ENCODE results near the gene ZBTB47. TPM values are rescaled to one million over a fixed set of nuclear protein-coding genes. Genes with fewer than 3 reads are reported as not detected.

Gene ZBTB47
- total RNA-seq, 3 donors from 2014 or later: 18.0 to 61.8 (median 45.2) TPM

DNA sequence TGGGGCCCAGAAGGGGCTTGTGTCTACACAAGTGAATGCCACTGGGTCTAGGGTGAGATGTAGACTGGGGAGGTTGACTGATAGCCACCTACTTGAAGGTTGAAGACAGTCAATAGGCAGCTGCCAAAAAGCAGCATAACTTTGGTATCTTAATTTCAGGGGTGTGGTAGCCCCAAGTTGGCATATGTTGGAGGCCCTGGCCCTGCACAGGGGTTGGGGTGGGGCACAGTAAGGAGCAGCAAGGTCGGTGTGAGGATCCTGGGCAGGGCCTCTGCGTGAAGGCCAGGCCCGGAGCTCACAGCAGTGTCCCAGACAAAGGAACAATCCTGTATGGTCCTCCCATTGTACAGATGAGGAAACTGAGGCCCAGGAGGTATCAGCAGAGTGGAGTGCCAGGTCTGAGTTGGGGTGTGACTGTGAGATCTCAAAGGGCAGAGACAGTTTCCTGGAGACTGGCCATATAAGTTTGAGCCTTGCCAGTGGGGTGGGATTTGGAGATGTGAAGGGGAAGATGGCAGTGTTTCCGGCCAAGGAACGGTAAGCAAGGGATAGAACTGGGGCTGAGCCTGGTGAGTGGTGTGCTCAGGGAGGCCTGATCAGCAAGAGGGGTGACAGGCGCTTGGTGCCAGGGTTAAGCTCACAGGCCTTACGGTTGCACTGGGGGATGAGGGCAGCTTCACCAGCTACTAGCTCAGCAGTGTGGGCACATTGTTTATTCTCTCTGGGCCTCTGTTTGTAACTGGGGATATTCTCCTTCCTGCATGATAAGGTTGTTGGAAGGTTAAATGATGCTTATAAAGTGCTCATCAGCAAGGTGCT, 33.5 kb downstream of the ZBTB47 start:
- no peaks in the 10 kb centered on the region for H3K36me3 ChIP-seq
- TF ChIP-seq POLR2AphosphoS5 (IDR thresholded peaks at IDR 0.05) (no peak), POLR2A (IDR thresholded peaks at IDR 0.05) (no peak)
- TF ChIP-seq, protein P1, sequence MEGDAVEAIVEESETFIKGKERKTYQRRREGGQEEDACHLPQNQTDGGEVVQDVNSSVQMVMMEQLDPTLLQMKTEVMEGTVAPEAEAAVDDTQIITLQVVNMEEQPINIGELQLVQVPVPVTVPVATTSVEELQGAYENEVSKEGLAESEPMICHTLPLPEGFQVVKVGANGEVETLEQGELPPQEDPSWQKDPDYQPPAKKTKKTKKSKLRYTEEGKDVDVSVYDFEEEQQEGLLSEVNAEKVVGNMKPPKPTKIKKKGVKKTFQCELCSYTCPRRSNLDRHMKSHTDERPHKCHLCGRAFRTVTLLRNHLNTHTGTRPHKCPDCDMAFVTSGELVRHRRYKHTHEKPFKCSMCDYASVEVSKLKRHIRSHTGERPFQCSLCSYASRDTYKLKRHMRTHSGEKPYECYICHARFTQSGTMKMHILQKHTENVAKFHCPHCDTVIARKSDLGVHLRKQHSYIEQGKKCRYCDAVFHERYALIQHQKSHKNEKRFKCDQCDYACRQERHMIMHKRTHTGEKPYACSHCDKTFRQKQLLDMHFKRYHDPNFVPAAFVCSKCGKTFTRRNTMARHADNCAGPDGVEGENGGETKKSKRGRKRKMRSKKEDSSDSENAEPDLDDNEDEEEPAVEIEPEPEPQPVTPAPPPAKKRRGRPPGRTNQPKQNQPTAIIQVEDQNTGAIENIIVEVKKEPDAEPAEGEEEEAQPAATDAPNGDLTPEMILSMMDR (IDR thresholded peaks at IDR 0.05): no peak
- H3K4me3 ChIP-seq: no peak overlapping the region
- H3K4me1 ChIP-seq: no peaks in the 10 kb centered on the region
- H3K9me3 ChIP-seq: no peaks in the 10 kb centered on the region
- intact Hi-C loops (cut with DNase I; ENCODE audit: low total_unique reads): no loop called here
- H3K27me3 ChIP-seq: no peaks in the 10 kb centered on the region
- H3K27ac ChIP-seq: no peak overlapping the region
- DNase-seq (ENCODE audit: low spot score in 2 of 2): no peak

DNA sequence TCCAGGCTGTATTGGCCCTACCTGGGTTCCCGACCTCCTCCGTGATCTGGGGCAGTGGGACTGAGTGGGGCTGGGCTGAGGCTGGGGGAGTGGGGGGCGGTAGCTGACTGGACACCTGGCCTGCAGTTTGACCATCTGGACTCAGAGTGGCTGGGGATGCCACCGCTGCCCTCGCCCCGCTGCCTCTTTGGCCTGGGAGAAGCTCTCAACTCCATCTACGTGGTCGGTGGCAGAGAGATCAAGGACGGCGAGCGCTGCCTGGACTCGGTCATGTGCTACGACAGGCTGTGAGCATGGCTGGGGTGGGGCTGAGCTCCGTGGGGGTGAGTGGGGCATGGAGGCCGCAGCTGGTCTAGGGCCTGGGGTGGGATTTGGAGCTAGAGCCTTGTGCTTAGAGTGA, 34.5 kb downstream of the ZBTB47 start:
- no peaks in the 10 kb centered on the region for H3K9me3 ChIP-seq
- no peak overlapping the region for H3K27ac ChIP-seq
- no peak for DNase-seq (ENCODE audit: low spot score in 2 of 2)
- H3K27me3 ChIP-seq: no peaks in the 10 kb centered on the region
- TF ChIP-seq POLR2AphosphoS5 (IDR thresholded peaks at IDR 0.05) (no peak), POLR2A (IDR thresholded peaks at IDR 0.05) (no peak)
- TF ChIP-seq, protein P1 (IDR thresholded peaks at IDR 0.05): no peak
- no peaks in the 10 kb centered on the region for H3K4me1 ChIP-seq
- no peaks in the 10 kb centered on the region for H3K36me3 ChIP-seq
- H3K4me3 ChIP-seq: no peak overlapping the region
- intact Hi-C loops (cut with DNase I; ENCODE audit: low total_unique reads): no loop called here

DNA sequence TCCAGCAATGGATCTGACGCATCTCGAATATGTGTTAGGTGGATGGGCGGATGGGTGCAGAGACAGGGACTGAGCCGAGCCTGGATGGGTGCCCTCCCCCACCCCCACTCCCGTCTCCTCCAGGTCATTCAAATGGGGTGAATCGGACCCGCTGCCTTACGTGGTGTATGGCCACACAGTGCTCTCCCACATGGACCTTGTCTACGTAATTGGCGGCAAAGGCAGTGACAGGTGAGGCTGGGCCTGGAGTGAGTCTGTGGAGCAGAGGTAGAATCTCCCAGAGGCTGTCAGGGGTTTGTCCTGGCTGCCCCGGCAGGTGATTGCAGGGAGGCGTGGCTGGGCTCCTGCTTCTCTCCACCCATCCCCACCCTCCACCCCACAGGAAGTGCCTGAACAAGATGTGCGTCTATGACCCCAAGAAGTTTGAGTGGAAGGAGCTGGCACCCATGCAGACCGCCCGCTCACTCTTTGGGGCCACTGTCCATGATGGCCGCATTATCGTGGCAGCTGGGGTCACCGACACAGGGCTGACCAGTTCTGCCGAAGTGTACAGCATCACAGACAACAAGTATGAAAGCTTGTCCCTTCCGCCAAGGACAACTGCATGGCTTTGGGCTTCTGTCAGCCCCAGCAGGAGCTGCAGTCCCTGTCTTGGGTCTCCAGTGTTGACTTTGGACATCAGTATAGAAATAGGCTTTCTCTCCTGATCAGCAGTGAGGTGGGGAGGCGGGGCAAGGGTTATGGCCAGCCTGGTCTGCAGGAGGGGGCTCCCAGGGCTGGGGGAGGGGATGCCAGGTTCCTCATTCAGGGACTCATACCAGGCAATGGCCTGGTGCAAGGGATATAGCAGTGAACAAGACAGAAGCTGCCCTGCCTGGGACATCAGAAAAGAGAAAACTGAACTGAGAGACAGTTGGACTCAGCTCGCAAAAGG, 35.3 kb downstream of the ZBTB47 start:
- intact Hi-C loops (cut with DNase I; ENCODE audit: low total_unique reads): no loop called here
- Histone ChIP-seq H3K36me3 (no peaks in the 10 kb centered on the region), H3K27me3 (no peaks in the 10 kb centered on the region), H3K4me1 (no peaks in the 10 kb centered on the region), H3K27ac (no peak overlapping the region), H3K4me3 (no peak overlapping the region), H3K9me3 (no peaks in the 10 kb centered on the region)
- TF ChIP-seq POLR2AphosphoS5 (IDR thresholded peaks at IDR 0.05): no peak
- TF ChIP-seq, protein P1 (IDR thresholded peaks at IDR 0.05): no peak
- no peak for TF ChIP-seq POLR2A (IDR thresholded peaks at IDR 0.05)
- DNase-seq (ENCODE audit: low spot score in 2 of 2): no peak

DNA sequence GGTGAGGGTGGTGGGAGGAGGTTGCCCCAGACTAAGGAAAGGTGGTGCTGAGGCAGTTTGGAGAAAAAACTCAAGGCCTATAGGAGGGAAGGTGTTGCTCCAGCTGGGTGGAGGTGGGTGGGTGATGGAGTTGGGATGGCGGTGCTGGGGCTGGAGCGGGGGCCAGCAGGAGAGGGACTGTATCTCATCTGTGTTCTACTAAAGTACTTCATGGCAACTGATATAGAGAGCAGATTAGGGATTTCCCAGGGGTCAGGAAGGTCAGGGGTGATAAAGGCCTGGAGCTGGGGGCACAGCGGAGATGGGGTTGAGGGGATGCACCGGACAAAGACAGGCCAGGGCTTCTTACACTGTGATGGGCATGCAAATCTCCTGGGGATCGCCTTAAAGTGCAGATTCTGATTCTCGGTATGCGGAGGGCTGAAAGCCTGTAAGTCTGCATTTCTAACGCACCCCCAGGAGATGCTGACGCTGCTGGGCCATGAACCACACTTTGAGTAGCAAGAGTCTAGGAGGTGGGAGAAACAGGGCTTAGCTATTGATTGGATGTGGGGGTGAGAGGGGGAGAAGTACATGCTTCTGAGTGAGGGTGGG, 36.0 kb downstream of the ZBTB47 start:
- Histone ChIP-seq H3K4me1 (no peaks in the 10 kb centered on the region), H3K36me3 (no peaks in the 10 kb centered on the region), H3K4me3 (no peak overlapping the region), H3K9me3 (no peaks in the 10 kb centered on the region), H3K27me3 (no peaks in the 10 kb centered on the region), H3K27ac (no peak overlapping the region)
- intact Hi-C loops (cut with DNase I; ENCODE audit: low total_unique reads): no loop called here
- TF ChIP-seq POLR2A (IDR thresholded peaks at IDR 0.05): no peak
- TF ChIP-seq, protein P1 (IDR thresholded peaks at IDR 0.05): no peak
- no peak for TF ChIP-seq POLR2AphosphoS5 (IDR thresholded peaks at IDR 0.05)
- DNase-seq (ENCODE audit: low spot score in 2 of 2): no peak
